ENCODE results near the gene CCDC27. TPM values are rescaled to one million over a fixed set of nuclear protein-coding genes. Genes with fewer than 3 reads are reported as not detected.

CCDC27 gene
- total RNA-seq, 1 experiment from 2014 or later, result not detected

DNA sequence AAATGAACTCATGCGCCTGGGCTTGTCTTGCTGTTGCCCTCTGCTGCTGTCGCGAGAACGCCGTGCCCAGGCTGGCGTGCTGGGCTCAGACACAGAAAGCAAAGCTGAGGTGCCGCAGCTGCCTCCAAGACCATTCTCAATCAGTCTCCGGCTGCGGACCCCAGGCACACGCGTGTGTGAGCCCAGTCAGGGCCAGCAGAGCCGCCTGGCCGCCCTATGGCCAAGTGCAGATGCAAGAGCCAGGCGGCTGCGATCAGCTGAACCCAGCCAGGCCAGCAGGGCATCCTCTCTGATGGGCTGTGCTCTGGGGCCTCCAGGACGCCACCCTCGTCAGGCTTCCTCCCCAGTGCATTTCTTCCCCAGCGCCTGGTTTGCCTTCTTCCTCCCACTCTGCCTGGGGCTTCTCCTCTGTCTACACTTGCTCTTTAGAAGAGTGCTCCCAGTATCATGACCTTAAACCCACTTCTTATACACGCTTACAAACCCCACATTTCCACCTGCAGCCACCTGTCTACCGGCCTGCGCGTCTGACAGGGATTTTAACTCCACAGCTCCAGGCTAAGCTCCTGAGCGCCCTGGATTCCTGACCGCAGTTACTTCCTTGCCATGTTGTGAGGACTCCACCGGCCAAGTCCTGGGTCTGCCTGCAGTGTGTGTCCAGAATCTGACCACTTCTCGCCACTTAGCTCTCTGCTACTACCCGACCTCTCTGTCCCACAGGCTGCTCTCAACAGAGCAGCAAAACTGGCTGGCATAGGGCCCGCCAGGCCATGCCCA lies 65.8 kb downstream of the CCDC27 start:
- no peak for DNase-seq
- intact Hi-C loops (cut with micrococcal nuclease; ENCODE audit: unreplicated experiment), result no loop called here
- H3K27me3 ChIP-seq (replicated peaks; ENCODE audit: control insufficient read depth, insufficient read depth, low read length), result no peaks in the 10 kb centered on the region
- no peaks in the 10 kb centered on the region for H3K4me1 ChIP-seq
- Mint-ChIP-seq H3K4me1 (ENCODE audit: low read depth, unreplicated experiment) (no peaks in the 10 kb centered on the region), H3K9me3 (ENCODE audit: unreplicated experiment) (no peaks in the 10 kb centered on the region), H3K36me3 (ENCODE audit: insufficient read depth, unreplicated experiment) (peaks cover 11% of the 10 kb centered on the region), H3K27ac (ENCODE audit: unreplicated experiment) (no peak overlapping the region), H3K27me3 (ENCODE audit: insufficient read depth, unreplicated experiment) (no peaks in the 10 kb centered on the region), H3K4me3 (ENCODE audit: unreplicated experiment) (no peak overlapping the region)
- no peaks in the 10 kb centered on the region for H3K9me3 ChIP-seq
- no peaks in the 10 kb centered on the region for H3K36me3 ChIP-seq (ENCODE audit: control insufficient read depth, insufficient read depth, low read length)
- no peak for TF ChIP-seq CTCF (IDR thresholded peaks at IDR 0.05; ENCODE audit: insufficient read depth in 1 of 2, low read depth in 1 of 2, low read length in 1 of 2, severe bottlenecking in 1 of 2, unreplicated experiment in 1 of 2)
- no peak overlapping the region for H3K4me3 ChIP-seq (ENCODE audit: low read depth, low read length)
- ChIA-PET POLR2A (no interaction called here), CTCF (no interaction called here)
- BruUV-seq (replicated peaks), result no TSS peak

DNA sequence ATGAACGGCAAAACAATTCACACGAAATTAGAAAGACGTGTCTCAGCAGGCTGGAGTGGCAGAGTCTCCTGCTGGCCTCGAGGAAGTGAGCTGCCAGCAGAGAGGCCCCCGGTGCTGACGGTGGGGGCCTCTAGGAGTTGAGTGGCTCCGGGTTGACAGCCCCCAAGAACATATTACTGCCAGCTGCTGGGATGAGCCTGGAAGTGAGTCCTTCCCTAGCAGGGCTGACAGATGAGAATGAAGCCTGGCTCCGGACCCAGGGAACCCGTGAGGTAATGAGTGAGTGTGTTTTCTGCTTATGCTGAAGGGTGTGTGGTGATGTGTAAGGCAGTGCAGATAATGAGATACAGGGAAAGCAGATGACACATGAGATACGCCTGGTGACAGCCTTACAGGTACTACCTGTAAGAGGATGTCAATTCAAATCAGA lies 67.5 kb downstream of the CCDC27 start:
- ChIA-PET POLR2A (no interaction called here), CTCF (no interaction called here)
- Histone ChIP-seq H3K36me3 (ENCODE audit: control insufficient read depth, insufficient read depth, low read length) (no peaks in the 10 kb centered on the region), H3K4me3 (ENCODE audit: low read depth, low read length) (no peak overlapping the region), H3K9me3 (no peaks in the 10 kb centered on the region), H3K27me3 (replicated peaks; ENCODE audit: control insufficient read depth, insufficient read depth, low read length) (no peaks in the 10 kb centered on the region), H3K4me1 (no peaks in the 10 kb centered on the region)
- intact Hi-C loops (cut with micrococcal nuclease; ENCODE audit: unreplicated experiment), result no loop called here
- no peaks in the 10 kb centered on the region for H3K27me3 Mint-ChIP-seq (ENCODE audit: insufficient read depth, unreplicated experiment)
- no peaks in the 10 kb centered on the region for H3K9me3 Mint-ChIP-seq (ENCODE audit: unreplicated experiment)
- no peak for TF ChIP-seq CTCF (IDR thresholded peaks at IDR 0.05; ENCODE audit: insufficient read depth in 1 of 2, low read depth in 1 of 2, low read length in 1 of 2, severe bottlenecking in 1 of 2, unreplicated experiment in 1 of 2)
- peaks cover 17% of the 10 kb centered on the region for H3K36me3 Mint-ChIP-seq (ENCODE audit: insufficient read depth, unreplicated experiment)
- BruUV-seq (replicated peaks), result no TSS peak
- no peak overlapping the region for H3K4me3 Mint-ChIP-seq (ENCODE audit: unreplicated experiment)
- no peak for DNase-seq
- no peaks in the 10 kb centered on the region for H3K4me1 Mint-ChIP-seq (ENCODE audit: low read depth, unreplicated experiment)
- H3K27ac Mint-ChIP-seq (ENCODE audit: unreplicated experiment), result no peak overlapping the region

- no peaks in the 10 kb centered on the region for H3K9me3 Mint-ChIP-seq (ENCODE audit: unreplicated experiment)
- TF ChIP-seq CTCF (IDR thresholded peaks at IDR 0.05; ENCODE audit: insufficient read depth in 1 of 2, low read depth in 1 of 2, low read length in 1 of 2, severe bottlenecking in 1 of 2, unreplicated experiment in 1 of 2), result no peak
- peaks cover 17% of the 10 kb centered on the region for H3K36me3 Mint-ChIP-seq (ENCODE audit: insufficient read depth, unreplicated experiment)
- Histone ChIP-seq H3K27me3 (replicated peaks; ENCODE audit: control insufficient read depth, insufficient read depth, low read length) (no peaks in the 10 kb centered on the region), H3K36me3 (ENCODE audit: control insufficient read depth, insufficient read depth, low read length) (no peaks in the 10 kb centered on the region), H3K4me1 (no peaks in the 10 kb centered on the region), H3K4me3 (ENCODE audit: low read depth, low read length) (no peak overlapping the region), H3K9me3 (no peaks in the 10 kb centered on the region)
- ChIA-PET CTCF (no interaction called here), POLR2A (no interaction called here)
- DNase-seq, result no peak
- H3K4me1 Mint-ChIP-seq (ENCODE audit: low read depth, unreplicated experiment), result no peaks in the 10 kb centered on the region
- no peaks in the 10 kb centered on the region for H3K27me3 Mint-ChIP-seq (ENCODE audit: insufficient read depth, unreplicated experiment)
- H3K4me3 Mint-ChIP-seq (ENCODE audit: unreplicated experiment), result no peak overlapping the region
- no TSS peak for BruUV-seq (replicated peaks)
- H3K27ac Mint-ChIP-seq (ENCODE audit: unreplicated experiment), result no peak overlapping the region
- intact Hi-C loops (cut with micrococcal nuclease; ENCODE audit: unreplicated experiment), result no loop called here
Observed at GRCh38 chr1:3820316-3820715, 68.1 kb downstream of the CCDC27 start.

Data from Caco-2 (cell line).